ENCODE measurements around the gene FLAD1. TPM values are rescaled to one million over a fixed set of nuclear protein-coding genes. Genes with fewer than 3 reads are reported as not detected.
A peak's percentile ranks its signal among the peaks of the same experiment; 100 is the strongest.

FLAD1 gene
- total RNA-seq, 1 experiment from 2014 or later = 53.5 TPM

DNA sequence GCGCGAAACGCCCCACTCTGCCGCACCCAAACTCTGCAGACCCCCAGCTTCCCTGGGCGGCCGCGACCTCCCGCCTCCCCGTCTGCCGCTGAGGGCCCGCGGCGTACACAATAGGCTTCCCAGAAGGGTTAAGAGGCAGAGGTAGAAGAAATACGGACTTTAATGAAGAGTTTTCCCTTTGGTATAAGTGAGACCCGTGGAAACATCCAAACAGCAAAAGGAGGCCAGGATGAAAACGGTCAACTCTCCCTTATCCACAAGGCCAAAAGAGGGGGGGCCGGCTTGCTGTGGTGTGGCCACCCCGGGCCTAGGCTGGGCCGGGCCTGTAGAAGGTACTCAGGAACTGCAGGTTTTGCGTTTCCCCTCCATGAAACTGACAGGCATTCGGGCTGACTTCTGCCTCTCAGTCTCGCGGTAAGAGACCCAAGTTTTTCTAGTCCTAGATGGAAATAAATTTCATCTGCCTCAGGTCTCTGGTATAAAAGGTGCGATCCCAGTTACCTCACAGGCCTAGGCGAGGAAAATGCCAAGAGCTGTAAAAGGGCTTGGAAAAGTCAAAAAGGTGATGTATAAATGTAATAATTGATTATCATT, 20.9 kb upstream of the FLAD1 start:
- DNase-seq (ENCODE audit: low read depth, low spot score) = no peak
- in situ Hi-C loops (cut with HindIII; ENCODE audit: low pct_unique_long_range_greater_than_20kb, low sequenced_read_pairs) = no loop called here

DNA sequence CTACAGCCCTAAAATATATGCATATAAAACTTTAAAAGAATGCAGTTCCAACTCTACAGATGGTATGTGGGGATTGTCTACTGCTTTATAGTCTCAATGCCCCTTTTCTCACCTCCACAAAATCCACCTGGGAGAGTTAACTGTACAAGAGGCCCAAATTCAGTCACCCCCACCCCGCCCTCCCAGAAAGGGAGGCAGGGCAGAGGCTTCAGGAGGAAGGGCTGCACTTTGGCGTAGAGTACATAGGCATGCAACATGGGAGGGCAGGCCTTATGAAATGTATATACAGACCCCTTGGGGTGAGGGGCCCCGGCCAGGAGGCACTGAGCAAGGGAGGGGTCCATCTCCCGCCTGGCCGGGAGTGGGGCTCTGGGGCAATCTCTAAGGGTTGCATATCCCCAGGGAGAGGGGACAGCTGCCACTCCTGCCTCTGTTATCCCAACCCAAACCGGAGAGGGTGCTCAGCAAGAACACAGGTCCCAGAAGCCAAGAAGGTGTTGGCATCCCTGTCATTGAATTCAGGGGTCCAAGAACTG, 20.3 kb upstream of the FLAD1 start:
- in situ Hi-C loops (cut with HindIII; ENCODE audit: low pct_unique_long_range_greater_than_20kb, low sequenced_read_pairs) = no loop called here
- DNase-seq (ENCODE audit: low read depth, low spot score) = no peak

DNA sequence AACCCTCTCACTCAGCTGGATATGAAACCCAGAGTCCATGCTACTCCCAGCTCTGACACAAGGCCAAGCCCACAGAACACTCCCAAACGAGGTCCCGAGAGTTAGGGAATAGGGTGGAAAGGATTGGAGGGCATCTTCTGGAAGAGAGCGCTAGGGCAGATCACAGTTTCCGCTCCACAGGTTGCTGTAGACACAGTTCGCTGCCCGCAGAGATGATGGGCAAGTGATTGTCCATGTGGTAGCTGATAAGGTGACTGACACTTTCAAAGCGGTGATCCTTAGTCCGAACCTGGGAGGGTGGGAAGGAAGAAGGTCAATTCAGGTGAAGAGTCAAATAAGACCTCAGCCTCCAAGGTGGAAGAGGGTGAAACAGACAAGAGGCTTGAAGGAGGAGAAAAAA, 19.5 kb upstream of the FLAD1 start:
- in situ Hi-C loops (cut with HindIII; ENCODE audit: low pct_unique_long_range_greater_than_20kb, low sequenced_read_pairs) = no loop called here
- no peak for DNase-seq (ENCODE audit: low read depth, low spot score)

DNA sequence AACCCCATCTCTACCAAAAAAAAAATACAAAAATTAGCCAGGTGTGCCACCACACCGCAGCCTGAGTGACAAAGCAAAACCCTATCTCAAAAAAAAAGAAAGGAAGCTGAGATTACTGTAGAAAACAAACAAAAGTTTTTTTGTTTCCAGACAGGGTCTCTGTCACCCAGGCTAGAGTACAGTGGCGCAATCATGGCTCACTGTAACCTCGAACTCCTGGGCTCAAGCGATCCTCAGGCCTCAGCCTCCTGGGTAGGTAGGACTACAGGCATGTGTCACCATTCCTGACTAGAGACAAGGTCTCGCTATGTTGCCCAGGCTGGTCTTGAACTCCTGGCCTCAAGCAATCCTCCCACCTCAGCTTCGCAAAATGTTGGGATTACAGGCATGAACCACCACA, 18.8 kb upstream of the FLAD1 start:
- no peak for DNase-seq (ENCODE audit: low read depth, low spot score)
- in situ Hi-C loops (cut with HindIII; ENCODE audit: low pct_unique_long_range_greater_than_20kb, low sequenced_read_pairs) = no loop called here

DNA sequence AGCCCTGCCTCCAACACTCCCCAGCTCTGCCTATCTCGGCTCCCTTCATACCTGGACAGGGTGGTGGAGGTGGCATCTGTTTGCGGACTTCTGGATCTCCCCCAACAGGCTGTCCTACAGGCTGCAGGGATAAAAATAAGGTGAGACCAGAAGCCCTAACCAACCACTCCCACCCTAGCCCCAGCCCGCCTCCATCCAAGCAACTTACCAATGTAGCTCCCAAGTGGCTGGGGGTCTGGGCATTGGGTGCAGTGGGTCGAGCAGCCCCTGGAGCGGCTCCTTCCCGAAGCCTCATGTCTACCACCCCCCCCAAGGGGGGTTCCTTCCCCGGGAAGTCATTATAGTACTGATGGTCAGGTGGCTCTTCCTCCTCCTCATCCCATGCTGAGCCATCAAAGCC, 17.0 kb upstream of the FLAD1 start:
- in situ Hi-C loops (cut with HindIII; ENCODE audit: low pct_unique_long_range_greater_than_20kb, low sequenced_read_pairs) = no loop called here
- no peak for DNase-seq (ENCODE audit: low read depth, low spot score)

DNA sequence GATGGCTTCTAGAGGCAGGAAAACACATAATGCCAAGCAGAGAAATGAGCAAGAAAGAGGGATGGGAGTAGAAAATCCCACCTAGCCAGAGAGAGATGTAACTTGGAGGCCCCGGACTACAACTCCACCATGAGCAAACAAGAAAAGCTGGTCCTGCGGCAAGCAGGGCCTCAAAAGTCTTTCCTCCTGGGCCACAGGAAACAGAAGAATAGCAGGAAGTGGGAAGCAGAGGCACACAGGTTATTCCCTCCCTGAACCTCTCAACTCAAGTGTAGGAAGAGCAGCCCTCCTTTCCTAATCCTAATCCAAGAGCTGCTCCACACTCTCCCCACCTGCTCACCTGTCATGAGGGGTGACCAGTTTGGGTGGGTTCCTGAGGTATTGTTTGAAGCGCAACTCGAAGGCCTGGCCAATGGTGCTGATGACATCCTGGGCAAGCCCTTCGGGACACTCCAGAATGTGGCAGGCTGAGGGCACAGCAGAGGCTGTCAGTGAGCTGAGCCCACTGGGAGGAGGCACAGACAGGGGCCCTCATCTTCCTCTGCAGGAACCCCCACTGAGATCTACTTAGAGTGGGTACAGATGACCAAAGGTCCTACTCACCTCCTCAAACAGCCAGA, 15.7 kb upstream of the FLAD1 start:
- in situ Hi-C loops (cut with HindIII; ENCODE audit: low pct_unique_long_range_greater_than_20kb, low sequenced_read_pairs) = no loop called here
- no peak for DNase-seq (ENCODE audit: low read depth, low spot score)

DNA sequence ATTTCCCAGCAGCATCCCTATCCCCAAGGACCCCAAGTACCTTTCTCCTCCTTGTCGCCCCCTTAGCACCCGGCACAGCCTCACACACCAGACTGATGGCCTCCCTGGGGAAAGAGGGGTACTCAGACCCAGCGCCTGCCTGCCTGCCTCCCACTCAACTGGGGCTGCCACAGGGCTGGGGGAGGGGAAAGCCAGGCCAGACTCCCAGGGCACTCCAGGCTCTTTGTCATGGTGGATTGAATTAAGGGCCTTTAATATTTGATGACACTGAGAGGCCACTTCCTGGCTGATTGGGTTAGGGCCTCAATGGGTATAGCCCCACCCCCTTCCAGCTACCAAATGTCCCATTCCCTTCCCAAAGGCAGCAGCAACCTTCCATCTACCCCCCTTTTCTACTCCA, 14.4 kb upstream of the FLAD1 start:
- in situ Hi-C loops (cut with HindIII; ENCODE audit: low pct_unique_long_range_greater_than_20kb, low sequenced_read_pairs) = no loop called here
- DNase-seq (ENCODE audit: low read depth, low spot score) = no peak

DNA sequence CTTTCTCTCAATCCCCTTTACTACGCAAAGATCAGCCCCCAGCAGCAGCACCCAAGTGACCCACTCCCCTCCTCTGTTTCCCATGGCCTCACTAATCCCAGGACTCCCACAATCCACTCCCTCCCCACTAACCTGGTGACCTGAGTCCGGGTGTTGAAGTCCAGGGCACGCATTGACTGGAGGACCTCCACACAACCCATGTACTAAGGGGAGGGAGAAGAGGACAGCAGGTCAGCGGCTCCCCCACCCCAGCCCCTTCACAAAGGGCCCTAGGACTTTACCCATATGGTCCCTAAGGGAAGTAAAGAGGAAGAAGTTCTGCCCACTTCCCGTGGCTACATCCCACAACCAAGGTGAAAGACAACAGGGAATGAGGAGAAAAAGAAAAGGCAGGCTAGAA, 13.9 kb upstream of the FLAD1 start:
- in situ Hi-C loops (cut with HindIII; ENCODE audit: low pct_unique_long_range_greater_than_20kb, low sequenced_read_pairs) = no loop called here
- no peak for DNase-seq (ENCODE audit: low read depth, low spot score)

DNA sequence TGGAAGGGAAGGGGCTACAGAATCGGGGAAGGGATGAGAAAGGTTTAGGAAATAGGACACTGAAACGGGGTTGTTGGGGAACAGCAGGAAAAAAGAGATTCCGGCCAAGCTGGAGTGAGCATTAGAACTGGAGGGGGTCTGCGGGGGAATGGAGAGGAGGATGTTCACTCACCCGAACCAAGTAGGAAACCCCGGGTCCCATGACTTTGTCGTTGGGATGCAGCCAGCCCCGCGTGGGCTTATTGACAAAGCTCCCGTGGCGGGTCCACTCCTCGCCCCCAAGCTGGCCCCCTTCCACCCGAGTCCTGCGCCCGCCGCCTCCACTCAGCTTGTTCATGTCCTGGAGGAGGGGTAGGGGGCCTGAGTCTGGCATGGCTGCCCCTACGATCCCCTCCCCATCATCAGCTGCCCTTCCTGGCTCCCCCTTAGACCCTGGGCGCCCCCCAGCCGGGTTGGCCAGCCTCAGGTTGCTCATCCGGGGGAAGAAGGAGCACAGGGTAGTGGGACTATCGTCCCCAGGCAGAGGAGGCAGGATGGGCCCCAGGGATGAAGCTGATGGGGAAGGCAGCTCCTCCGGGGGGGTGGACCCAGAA, 13.2 kb upstream of the FLAD1 start:
- in situ Hi-C loops (cut with HindIII; ENCODE audit: low pct_unique_long_range_greater_than_20kb, low sequenced_read_pairs) = no loop called here
- DNase-seq (ENCODE audit: low read depth, low spot score) = no peak

DNA sequence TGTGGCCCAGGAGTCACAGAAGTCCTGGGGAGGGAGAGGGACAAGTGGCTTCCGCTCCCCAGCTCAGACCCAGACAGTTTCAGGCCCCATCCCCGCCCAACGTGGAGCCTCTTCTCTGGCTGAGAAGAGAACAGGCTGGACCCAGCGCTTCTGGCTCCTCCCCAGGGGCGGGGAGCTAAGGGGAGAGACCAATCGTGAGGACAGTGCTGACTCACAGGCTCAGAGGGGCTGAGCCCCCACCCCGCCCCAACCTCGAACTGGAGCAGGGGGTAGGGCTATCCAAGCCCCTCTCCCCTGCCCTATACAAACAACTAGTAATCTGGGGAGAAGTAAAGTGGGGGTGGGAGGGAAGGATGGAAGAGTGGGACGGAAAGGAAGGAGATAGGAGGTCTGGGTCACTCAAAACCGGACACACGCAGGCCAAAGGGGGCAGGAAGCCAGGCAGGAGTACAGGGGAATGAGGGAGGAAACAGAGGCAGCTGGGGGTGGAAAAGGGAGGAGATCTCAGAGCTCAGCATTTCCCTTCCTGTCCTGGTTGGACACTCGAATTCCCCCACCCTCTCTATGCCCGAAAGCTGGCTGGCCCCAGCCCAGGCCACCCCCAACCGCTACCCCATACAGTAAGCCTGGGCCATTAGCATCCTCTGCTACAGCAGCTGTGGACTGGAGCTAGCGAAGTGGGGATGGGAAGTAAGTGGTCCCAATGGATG, 12.4 kb upstream of the FLAD1 start, which contains the start of gene SHC1:
Gene SHC1, minus strand, starts transcription at position 117 of the 710 bp plus-strand sequence. CDS start 221 bp downstream, outside the sequence.
- in situ Hi-C loops (cut with HindIII; ENCODE audit: low pct_unique_long_range_greater_than_20kb, low sequenced_read_pairs) = no loop called here
- DNase-seq (ENCODE audit: low read depth, low spot score) = peak; percentile 90

DNA sequence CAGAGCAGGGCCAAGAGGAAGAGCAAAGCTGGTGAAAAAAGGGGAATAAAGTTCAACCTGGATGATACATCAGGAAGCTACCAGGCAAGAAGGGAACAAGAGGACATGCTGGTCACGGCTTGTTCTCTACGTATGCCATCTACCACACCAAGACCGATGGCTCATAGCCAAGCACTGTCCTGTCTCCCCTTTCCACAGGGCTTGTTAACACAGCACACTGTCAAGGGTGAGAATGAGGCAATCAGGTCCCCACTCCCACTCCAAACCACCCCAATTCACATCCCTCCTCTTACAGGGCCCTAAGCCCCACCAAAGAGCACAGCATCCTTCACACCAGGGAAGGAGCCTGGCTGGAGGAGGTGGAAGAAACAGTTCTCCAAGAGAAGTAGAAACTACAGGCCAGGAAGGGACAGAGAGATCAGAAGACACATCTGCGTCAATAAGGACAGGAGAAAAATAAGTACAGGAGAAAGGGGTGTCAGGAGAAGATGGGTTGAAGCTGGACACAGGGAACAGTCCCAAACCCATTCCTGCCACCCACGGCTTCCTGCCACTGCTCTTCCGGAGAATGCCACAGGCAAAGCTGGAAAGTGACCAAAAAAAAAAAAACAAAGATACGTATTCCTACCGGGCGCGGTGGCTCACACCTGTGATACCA, 11.7 kb upstream of the FLAD1 start:
- no peak for DNase-seq (ENCODE audit: low read depth, low spot score)
- in situ Hi-C loops (cut with HindIII; ENCODE audit: low pct_unique_long_range_greater_than_20kb, low sequenced_read_pairs) = no loop called here

DNA sequence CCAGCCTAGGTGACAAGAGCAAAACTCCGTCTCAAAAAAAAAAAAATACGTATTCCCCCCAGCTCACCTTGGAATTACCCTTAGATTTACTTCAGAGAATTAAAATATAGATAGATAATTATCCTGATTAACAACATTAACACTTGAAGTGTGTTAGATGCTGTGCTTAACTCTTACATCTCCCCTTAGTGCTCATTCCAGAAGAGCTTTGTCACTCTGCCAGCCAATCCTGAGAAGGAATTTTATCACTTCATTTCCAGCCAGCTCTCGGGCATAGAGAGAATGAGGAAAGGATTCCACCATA, 11.0 kb upstream of the FLAD1 start:
- in situ Hi-C loops (cut with HindIII; ENCODE audit: low pct_unique_long_range_greater_than_20kb, low sequenced_read_pairs) = no loop called here
- no peak for DNase-seq (ENCODE audit: low read depth, low spot score)

DNA sequence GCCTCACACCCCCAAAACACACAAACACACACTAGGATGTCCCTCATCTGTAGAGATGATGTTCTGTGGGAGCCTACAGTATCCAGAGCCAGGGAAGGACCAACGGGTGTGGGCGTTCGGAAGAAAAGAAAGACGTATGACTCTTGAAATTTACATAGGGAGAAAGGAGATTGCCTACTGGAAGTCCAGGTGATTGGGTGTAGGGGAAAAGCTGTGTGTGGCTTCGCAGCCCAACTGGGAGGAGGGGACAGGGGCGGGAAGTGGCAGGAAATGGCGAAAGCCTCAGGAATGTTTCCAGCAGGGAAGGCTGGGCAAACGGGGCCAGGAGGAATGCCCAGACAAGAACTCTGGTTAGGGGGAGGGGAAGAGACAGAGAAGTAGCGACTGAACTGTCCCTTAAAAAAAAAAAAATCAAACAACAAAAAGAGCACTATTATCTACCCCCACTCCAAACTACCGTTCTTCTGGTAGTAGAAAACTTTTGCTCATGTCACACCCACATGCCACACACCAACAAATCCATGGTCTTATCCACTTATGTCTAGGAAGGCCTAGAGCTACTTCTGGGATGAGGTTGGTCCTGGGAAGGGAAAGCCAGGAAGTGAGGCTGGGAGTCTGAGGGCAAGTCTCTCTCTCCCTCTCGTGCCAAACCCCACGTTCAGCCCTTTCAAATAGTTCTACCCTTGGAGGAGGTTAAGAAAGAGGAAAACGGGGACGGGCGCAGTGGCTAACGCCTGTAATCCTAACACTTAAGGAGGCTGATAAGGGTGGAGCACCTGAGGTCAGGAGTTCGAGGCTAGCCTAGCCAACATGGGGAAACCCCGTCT, 10.4 kb upstream of the FLAD1 start:
- DNase-seq (ENCODE audit: low read depth, low spot score) = peak; percentile 87
- in situ Hi-C loops (cut with HindIII; ENCODE audit: low pct_unique_long_range_greater_than_20kb, low sequenced_read_pairs) = no loop called here

DNA sequence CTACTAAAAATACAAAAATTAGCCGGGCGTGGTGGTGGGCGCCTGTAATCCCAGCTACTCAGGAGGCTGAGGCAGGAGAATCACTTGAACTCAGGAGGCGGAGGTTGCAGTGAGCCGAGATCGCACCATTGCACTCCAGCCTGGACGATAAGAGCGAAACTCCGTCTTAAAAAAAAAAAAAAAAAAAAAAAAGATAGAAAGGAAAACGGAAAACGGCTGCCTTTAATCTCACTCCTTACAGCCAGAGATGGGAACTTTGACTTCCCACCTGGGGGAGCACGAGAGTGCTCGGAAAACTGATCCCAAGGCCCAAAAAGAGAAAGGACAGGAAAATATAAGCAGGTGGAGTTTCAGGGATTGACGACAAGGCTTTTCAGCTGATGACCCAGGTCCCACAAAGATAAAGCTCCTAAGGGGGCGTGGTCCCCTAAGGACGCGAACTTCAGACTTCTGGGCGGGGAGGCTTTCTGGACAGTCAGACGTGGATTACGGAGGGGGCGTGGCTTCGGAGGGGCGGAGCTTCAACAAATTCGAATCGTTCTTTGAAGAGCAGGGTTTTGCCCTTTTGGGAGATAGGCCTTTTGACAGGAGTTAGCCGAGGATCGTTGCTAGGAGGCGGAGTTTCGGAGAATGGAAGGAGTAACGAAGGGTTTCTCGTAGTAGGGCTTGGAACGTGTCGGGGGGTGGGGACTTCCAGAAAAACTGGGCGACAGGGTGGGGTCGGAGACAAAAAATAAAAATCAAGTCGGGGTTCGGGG, 9.6 kb upstream of the FLAD1 start:
- in situ Hi-C loops (cut with HindIII; ENCODE audit: low pct_unique_long_range_greater_than_20kb, low sequenced_read_pairs) = no loop called here
- peak; percentile 99 for DNase-seq (ENCODE audit: low read depth, low spot score)

DNA sequence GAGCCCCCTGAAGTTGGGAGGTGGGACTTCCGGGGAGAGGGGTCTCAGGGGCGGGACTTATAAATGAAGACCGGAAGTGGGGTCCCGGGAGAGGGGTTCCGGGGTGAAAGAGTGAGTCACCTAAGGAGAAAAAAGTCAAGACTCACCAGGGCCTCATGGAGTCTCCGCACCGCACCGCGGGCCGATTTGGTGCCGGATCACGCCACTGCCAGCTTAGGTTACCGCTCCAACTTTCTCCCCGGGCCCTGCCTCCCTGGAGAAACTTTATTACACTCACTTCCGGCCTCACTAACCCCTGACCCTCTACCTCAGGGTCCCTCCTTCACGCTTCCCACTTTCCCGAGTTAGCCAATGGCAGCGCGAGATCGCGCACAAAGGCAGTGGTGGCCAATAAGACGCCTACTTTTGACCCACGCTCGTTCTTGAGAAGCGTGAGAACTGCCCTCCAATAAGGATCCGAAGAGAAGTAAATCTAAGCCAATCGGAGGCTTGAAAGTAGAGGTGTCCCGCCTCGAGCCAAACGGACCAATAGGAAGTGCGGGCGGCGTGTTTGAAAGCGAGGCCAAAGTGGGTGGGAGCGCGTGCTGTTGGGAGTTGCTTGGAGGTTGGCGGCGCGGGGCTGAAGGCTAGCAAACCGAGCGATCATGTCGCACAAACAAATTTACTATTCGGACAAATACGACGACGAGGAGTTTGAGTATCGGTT, 8.9 kb upstream of the FLAD1 start, which contains the start of gene CKS1B:
Gene CKS1B, plus strand, starts transcription at position 580 of the 706 bp plus-strand sequence. Its CDS starts 65 bp downstream, at position 645.
- in situ Hi-C loops (cut with HindIII; ENCODE audit: low pct_unique_long_range_greater_than_20kb, low sequenced_read_pairs) = no loop called here
- DNase-seq (ENCODE audit: low read depth, low spot score) = peak; percentile 100

DNA sequence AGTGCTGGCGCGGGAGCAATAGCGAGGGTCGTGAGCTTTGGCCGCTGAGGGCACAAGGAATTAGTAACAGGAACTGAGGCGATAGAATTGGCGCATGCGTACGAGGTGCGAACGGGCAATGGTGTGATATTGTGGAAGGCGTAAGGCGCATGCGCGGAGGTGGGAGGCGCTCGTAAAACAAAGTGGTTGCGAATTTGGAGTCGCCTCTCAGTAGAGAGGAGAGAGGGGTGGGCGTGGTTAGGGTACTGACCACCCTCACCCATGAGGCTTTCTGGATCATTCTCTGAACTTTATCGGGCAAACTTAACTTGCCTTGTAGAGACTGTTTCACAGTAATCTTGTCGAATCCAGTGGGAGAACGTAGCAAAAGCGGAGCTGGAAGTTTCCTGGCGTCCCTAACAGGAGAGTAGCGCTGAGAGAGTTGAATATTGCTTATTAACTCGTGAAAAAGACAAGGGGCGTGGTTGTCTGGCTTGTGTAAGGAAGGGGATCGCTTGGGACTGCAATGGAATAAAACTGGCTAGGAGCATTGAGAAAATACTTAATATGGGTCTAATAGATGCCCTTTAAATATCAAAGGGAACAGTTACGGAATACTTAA, 8.2 kb upstream of the FLAD1 start:
- in situ Hi-C loops (cut with HindIII; ENCODE audit: low pct_unique_long_range_greater_than_20kb, low sequenced_read_pairs) = no loop called here
- peak; percentile 100 for DNase-seq (ENCODE audit: low read depth, low spot score)

Measured in SK-MEL-5 (cell line).